ENCODE data around the gene TSEN34. TPM values are rescaled to one million over a fixed set of nuclear protein-coding genes. Genes with fewer than 3 reads are reported as not detected.

The TSEN34 gene
- total and polyA plus RNA-seq, 11 donors = 10.2 to 48.9 (median 23.5) TPM

DNA sequence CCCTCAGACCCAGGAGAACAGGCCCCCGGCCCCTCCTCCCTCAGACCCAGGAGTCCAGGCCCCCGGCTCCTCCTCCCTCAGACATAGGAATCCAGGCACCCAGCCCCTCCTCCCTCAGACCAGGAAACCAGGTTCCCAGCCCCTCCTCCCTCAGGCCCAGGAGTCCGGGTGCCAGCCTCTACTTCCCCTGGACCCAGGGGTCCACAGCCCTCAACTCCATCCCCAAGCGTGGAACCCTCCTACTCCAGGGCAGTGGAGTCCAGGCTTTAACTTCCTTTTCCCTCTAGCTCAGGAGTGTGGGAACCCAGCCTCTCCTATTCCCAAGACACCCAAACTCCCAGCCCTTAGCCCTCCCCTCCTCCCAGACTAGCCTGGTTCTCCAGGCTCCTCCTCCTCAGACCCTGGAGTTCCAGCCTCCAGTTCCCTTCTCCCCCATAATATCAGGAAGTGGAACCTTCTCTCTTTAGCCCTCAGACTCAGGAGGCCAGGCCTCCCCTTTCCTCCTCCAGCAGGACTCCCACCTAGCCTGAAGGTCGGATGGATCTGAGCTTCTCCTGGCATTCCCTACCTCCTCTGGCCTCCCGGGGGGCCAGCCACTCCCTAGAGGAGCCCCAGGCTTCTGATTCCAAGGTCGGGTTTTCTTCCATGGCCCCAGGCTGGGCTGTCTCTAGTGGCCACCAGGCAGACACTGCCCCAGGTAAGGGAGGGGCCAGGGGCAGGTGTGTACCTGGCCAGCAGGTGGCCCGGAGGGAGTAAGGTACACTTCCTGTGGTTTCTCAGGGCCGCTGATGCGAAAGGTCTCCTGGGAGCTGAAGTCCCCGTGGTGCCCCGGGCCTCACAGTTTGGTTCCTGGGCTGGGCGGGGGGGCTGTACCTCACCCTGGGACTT, 18.4 kb upstream of the TSEN34 start, which contains the start of gene TMC4:
TSS of gene TMC4 (minus strand) at position 690 of the 888 bp plus-strand sequence. CDS start at position 647, 43 bp downstream.
- Histone ChIP-seq H3K4me1 (peaks cover 0 to 17% (median 2%) of the 10 kb centered on the region in 12 donors), H3K9me3 (no peaks in the 10 kb centered on the region), H3K27me3 (peaks cover 0 to 13% (median 0%) of the 10 kb centered on the region in 9 donors), H3K4me3 (peak within 1 kb of the TSS in 8 of 12 donors; percentile 25 to 51 (median 36)), H3K27ac (peak within 1 kb of the TSS in 8 of 12 donors; percentile 29 to 78 (median 62)), H3K36me3 (peaks cover 0 to 7% (median 0%) of the 10 kb centered on the region in 9 donors)
- intact Hi-C loops (cut with DNase I) = loop anchor here in 1 of 10 donors (5.0 kb wide), 1 partner anchor 60 kb away; no protein-coding TSS in a partner anchor
- ATAC-seq (peak in 3 of 4 donors; percentile 26 to 55 (median 52)), DNase-seq (peak in 2 of 5 donors; percentile 51 to 55)
- 12 to 20% (median 16%) methylated on average over 7 to 13 of the region's 13 CpGs for WGBS, 4 donors
- TF ChIP-seq POLR2A (IDR thresholded peaks at IDR 0.05) = no peak
- TF ChIP-seq, protein P1, sequence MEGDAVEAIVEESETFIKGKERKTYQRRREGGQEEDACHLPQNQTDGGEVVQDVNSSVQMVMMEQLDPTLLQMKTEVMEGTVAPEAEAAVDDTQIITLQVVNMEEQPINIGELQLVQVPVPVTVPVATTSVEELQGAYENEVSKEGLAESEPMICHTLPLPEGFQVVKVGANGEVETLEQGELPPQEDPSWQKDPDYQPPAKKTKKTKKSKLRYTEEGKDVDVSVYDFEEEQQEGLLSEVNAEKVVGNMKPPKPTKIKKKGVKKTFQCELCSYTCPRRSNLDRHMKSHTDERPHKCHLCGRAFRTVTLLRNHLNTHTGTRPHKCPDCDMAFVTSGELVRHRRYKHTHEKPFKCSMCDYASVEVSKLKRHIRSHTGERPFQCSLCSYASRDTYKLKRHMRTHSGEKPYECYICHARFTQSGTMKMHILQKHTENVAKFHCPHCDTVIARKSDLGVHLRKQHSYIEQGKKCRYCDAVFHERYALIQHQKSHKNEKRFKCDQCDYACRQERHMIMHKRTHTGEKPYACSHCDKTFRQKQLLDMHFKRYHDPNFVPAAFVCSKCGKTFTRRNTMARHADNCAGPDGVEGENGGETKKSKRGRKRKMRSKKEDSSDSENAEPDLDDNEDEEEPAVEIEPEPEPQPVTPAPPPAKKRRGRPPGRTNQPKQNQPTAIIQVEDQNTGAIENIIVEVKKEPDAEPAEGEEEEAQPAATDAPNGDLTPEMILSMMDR (IDR thresholded peaks at IDR 0.05) = no peak

DNA sequence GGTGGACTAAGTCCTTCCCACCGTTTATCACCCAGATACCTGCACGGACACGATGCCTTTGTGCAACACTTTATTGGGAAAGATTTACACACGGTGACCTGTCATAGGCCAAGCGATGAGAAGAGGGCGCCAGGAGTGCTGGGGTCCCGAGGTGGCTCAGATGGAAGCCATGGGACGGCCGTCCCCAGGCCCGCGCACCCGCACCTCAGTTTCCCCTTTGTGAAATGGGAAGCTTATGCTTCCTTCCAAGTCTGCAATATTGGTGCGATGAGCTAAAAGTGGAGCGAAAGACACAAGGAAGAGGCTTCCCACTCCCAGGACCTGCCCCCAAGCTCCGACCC, 17.8 kb upstream of the TSEN34 start:
- Histone ChIP-seq H3K4me3 (peak overlapping the region in 4 of 12 donors; percentile 38 to 51 (median 44)), H3K36me3 (peaks cover 0 to 11% (median 0%) of the 10 kb centered on the region in 9 donors), H3K27me3 (peaks cover 0 to 10% (median 0%) of the 10 kb centered on the region in 9 donors), H3K9me3 (no peaks in the 10 kb centered on the region), H3K27ac (peak overlapping the region in 3 of 12 donors; percentile 67 to 78 (median 75)), H3K4me1 (peaks cover 0 to 13% (median 1%) of the 10 kb centered on the region in 12 donors)
- ATAC-seq (no peak), DNase-seq (no peak)
- 35 to 48% (median 44%) methylated on average over 10 to 15 of the region's 15 CpGs for WGBS, 4 donors
- intact Hi-C loops (cut with DNase I) = loop anchor here in 1 of 10 donors (5.0 kb wide), 1 partner anchor 59 kb away; no protein-coding TSS in a partner anchor
- TF ChIP-seq, protein P1 (IDR thresholded peaks at IDR 0.05) = no peak
- TF ChIP-seq POLR2A (IDR thresholded peaks at IDR 0.05) = no peak

DNA sequence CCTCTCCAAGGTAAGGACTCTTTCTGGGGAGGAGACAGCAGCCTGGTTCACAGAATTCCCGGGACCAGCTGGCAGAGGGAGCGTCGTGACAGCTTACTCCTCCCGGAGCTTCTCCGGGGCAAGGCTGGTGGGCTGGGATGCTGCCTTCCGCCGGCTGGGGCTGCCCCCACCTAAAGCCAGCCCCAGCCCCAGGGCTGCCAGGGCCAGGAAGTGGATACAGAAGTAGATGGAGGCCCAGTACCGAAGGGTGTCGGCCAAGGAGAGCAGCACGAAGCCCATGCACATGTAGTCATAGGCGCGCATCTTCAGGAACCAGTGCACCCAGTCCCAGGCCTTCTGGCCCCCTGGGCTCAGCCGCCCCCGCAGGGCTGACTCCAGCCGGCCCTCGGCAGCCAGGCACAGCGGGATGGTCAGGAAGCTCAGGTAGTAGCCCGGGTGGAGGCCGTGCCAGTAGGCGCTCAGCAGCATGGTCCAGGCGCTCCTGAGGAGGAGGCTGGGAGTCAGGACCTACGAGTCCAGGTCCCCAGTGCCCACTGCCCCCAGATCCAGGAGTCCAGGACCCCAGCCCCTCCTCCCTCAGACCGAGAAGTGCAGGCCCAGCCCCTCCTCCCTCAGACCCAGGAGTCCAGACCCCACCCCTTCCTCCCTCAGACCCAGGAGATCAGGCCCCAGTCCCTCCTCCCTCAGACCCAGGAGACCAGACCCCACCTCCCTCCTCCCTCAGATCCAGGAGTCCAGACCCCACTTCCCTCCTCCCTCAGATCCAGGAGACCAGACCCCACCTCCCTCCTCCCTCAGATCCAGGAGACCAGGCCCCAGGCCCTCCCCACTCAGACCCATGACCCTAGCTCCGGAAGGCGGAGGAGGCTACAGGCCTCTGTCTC, 16.9 kb upstream of the TSEN34 start:
- TF ChIP-seq POLR2A (IDR thresholded peaks at IDR 0.05) = no peak
- TF ChIP-seq, protein P1 (IDR thresholded peaks at IDR 0.05) = no peak
- H3K4me1 ChIP-seq = peaks cover 0 to 11% (median 0%) of the 10 kb centered on the region in 12 donors
- intact Hi-C loops (cut with DNase I) = loop anchor here in 1 of 10 donors (5.0 kb wide), 1 partner anchor 58 kb away; no protein-coding TSS in a partner anchor
- ATAC-seq (peak in 1 of 4 donors; percentile 8), DNase-seq (no peak)
- H3K27me3 ChIP-seq = peaks cover 0 to 10% (median 0%) of the 10 kb centered on the region in 9 donors
- H3K36me3 ChIP-seq = peaks cover 0 to 17% (median 0%) of the 10 kb centered on the region in 9 donors
- H3K27ac ChIP-seq = no peak overlapping the region
- H3K9me3 ChIP-seq = no peaks in the 10 kb centered on the region
- WGBS, 4 donors = 55 to 73% (median 69%) methylated on average over 10 to 25 of the region's 25 CpGs
- no peak overlapping the region for H3K4me3 ChIP-seq

Measured in heart left ventricle (tissue), 16 donors.